Stomach (tissue), 9 donors: ENCODE data around the gene IGDCC3. TPM values are rescaled to one million over a fixed set of nuclear protein-coding genes. Genes with fewer than 3 reads are reported as not detected.

ENCODE experiments used
- DNase-seq, 2 donors: peaks; one replicate each; pipeline versions ENCODE4 v3.0.0 to v3.0.0-alpha.2; 2013 to 2019
- H3K27ac ChIP-seq, 5 donors: fragments of 200-600 bp in 4 of 5; sonication (generic) in 4 of 5; one replicate each; pipeline ENCODE4 v1.5.1; 2013 to 2019; ENCODE audit warnings: mild to moderate bottlenecking in 1 of 5, moderate library complexity in 1 of 5
- H3K27me3 ChIP-seq, 3 donors: fragments of 200-600 bp; sonication (generic); one replicate each; pipeline ENCODE4 v1.5.1; 2017 to 2019; ENCODE audit warnings: mixed run types in 1 of 3
- H3K36me3 ChIP-seq, 4 donors: fragments of 200-600 bp; sonication (generic); 1 replicate in 3 of 4; 2 replicates in 1 of 4; pipeline ENCODE4 v1.5.1; 2016 to 2019
- H3K4me1 ChIP-seq, 4 donors: fragments of 200-600 bp; sonication (generic); one replicate each; pipeline ENCODE4 v1.5.1; 2016 to 2019
- H3K4me3 ChIP-seq, 4 donors: fragments of 200-600 bp; sonication (generic) in 3 of 4; one replicate each; pipeline ENCODE4 v1.5.1; 2016 to 2019; ENCODE audit warnings: mild to moderate bottlenecking in 1 of 4
- H3K9me3 ChIP-seq, 4 donors: fragments of 200-600 bp; sonication (generic); one replicate each; pipeline ENCODE4 v1.5.1; 2016 to 2019
- CTCF ChIP-seq, 7 experiments: fragments of 450-650 bp in 4 of 7; fragments of 200-600 bp in 3 of 7; sonication (generic) in 3 of 7; IDR thresholded peaks; one replicate each; pipeline ENCODE4 v1.5.1; 2016 to 2019; ENCODE audit warnings: antibody characterized with exemption in 7 of 7, control low read depth in 2 of 7, mild to moderate bottlenecking in 1 of 7
- EP300 ChIP-seq: sonication (generic); formaldehyde crosslinking; IDR thresholded peaks from one replicate; pipeline ENCODE4 v1.6.1; 2017; ENCODE audit warnings: antibody characterized with exemption
- POLR2A ChIP-seq, 4 donors: fragments of 450-650 bp; IDR thresholded peaks; one replicate each; pipeline ENCODE4 v1.6.1; 2016; ENCODE audit warnings: antibody characterized with exemption in 4 of 4, control low read depth in 2 of 4, mild to moderate bottlenecking in 1 of 4, moderate library complexity in 1 of 4
- POLR2AphosphoS5 ChIP-seq, 3 donors: sonication (generic); formaldehyde crosslinking; IDR thresholded peaks; one replicate each; pipeline ENCODE4 v1.6.1; 2016; ENCODE audit warnings: antibody characterized with exemption in 3 of 3
- WGBS, 5 donors: extraction: QIAGEN DNeasy Blood & Tissue Kit in 3 of 5; methylation state at CpG; one replicate each; pipeline versions ENCODE4 v1.1.5 to v1.1.7; 2013 to 2018; 5-methylcytosine and 5-hydroxymethylcytosine counted together
- intact Hi-C: fragments of 100-400 bp; cut with DNase I; formaldehyde crosslinking; loops from one replicate; pipeline ENCODE4 v1.15.1; 2023; ENCODE audit warnings: low total_unique reads
- polyA plus RNA-seq, 3 donors: library from polyadenylated mRNA; stranded (reverse); fragments of 200-250 nt; gene quantifications; one replicate each; pipeline ENCODE4 v1.2.3, GENCODE V29; 2013
- total RNA-seq, 5 donors: library from RNA; depleted of rRNA; stranded (reverse); fragments of >200 nt; gene quantifications; one replicate each; pipeline versions ENCODE4 v1.1.0 to v1.2.3, GENCODE V29; 2014 to 2016
- donor health status: healthy with polysubstance abuse.
- donor health status: Bipolar disorder and iron deficiency.
- donor health status: healthy.

IGDCC3 gene
- total and polyA plus RNA-seq, 8 donors = 0.08 to 5.8 (median 0.89) TPM; not detected in 4

GRCh38 chr15:65386886-65387285, 9.1 kb upstream of the IGDCC3 start:
- no peak overlapping the region for H3K27ac ChIP-seq
- H3K9me3 ChIP-seq = no peaks in the 10 kb centered on the region
- WGBS, 5 donors = 86 to 95% (median 93%) methylated on average over 6 of the region's 6 CpGs
- intact Hi-C loops = loop anchor here (5.0 kb wide), 1 partner anchor 65 kb away; no protein-coding TSS in a partner anchor
- no peak for DNase-seq
- no peaks in the 10 kb centered on the region for H3K36me3 ChIP-seq
- no peak overlapping the region for H3K4me3 ChIP-seq
- peaks cover 0 to 16% (median 10%) of the 10 kb centered on the region in 3 donors for H3K27me3 ChIP-seq
- peaks cover 11 to 20% (median 19%) of the 10 kb centered on the region in 4 donors for H3K4me1 ChIP-seq
- TF ChIP-seq EP300 (no peak), CTCF (IDR thresholded peaks at IDR 0.05) (no peak), POLR2A (IDR thresholded peaks at IDR 0.05) (no peak), POLR2AphosphoS5 (IDR thresholded peaks at IDR 0.05) (no peak)

- WGBS, 5 donors = 76 to 88% (median 82%) methylated on average over 3 to 6 of the region's 6 CpGs
- peaks cover 11 to 20% (median 19%) of the 10 kb centered on the region in 4 donors for H3K4me1 ChIP-seq
- intact Hi-C loops = loop anchor here (5.0 kb wide), 1 partner anchor 64 kb away; no protein-coding TSS in a partner anchor
- no peaks in the 10 kb centered on the region for H3K9me3 ChIP-seq
- peak overlapping the region in 1 of 5 donors; percentile 17 for H3K27ac ChIP-seq
- no peak for DNase-seq
- TF ChIP-seq CTCF (IDR thresholded peaks at IDR 0.05) (no peak), POLR2A (IDR thresholded peaks at IDR 0.05) (no peak), POLR2AphosphoS5 (IDR thresholded peaks at IDR 0.05) (no peak), EP300 (no peak)
- no peak overlapping the region for H3K4me3 ChIP-seq
- peaks cover 0 to 16% (median 10%) of the 10 kb centered on the region in 3 donors for H3K27me3 ChIP-seq
- H3K36me3 ChIP-seq = no peaks in the 10 kb centered on the region
These were observed 8.6 kb upstream of the IGDCC3 start for GRCh38 chr15:65386376-65386775.

- Histone ChIP-seq H3K36me3 (no peaks in the 10 kb centered on the region), H3K4me1 (peaks cover 11 to 20% (median 19%) of the 10 kb centered on the region in 4 donors), H3K4me3 (peak overlapping the region in 3 of 4 donors; percentile 39 to 46 (median 44)), H3K27me3 (peaks cover 0 to 22% (median 10%) of the 10 kb centered on the region in 3 donors), H3K9me3 (no peaks in the 10 kb centered on the region), H3K27ac (peak overlapping the region in 3 of 5 donors; percentile 17 to 49 (median 37))
- 22 to 46% (median 43%) methylated on average over 10 of the region's 10 CpGs for WGBS, 5 donors
- intact Hi-C loops = loop anchor here (5.0 kb wide), 1 partner anchor 64 kb away; no protein-coding TSS in a partner anchor
- DNase-seq = peak in 1 of 2 donors; percentile 76
- TF ChIP-seq POLR2A (IDR thresholded peaks at IDR 0.05) (no peak), CTCF (IDR thresholded peaks at IDR 0.05) (peak in 1 of 7 experiments; percentile 4)
These were observed 8.1 kb upstream of the IGDCC3 start for GRCh38 chr15:65385870-65386258.

- Histone ChIP-seq H3K36me3 (no peaks in the 10 kb centered on the region), H3K27me3 (peaks cover 0 to 26% (median 10%) of the 10 kb centered on the region in 3 donors), H3K4me3 (peak overlapping the region; percentile 30 to 46 (median 42)), H3K27ac (peak overlapping the region in 4 of 5 donors; percentile 21 to 49 (median 34)), H3K9me3 (no peaks in the 10 kb centered on the region), H3K4me1 (peaks cover 11 to 20% (median 19%) of the 10 kb centered on the region in 4 donors)
- peak; percentile 89 to 96 for DNase-seq
- 9 to 19% (median 12%) methylated on average over 31 to 43 of the region's 43 CpGs for WGBS, 5 donors
- TF ChIP-seq CTCF (IDR thresholded peaks at IDR 0.05) (peak in 5 of 7 experiments; percentile 82 to 88 (median 84)), POLR2A (IDR thresholded peaks at IDR 0.05) (no peak), POLR2AphosphoS5 (IDR thresholded peaks at IDR 0.05) (peak in 1 of 3 donors; percentile 25), EP300 (no peak)
- intact Hi-C loops = loop anchor here (5.0 kb wide), 1 partner anchor 63 kb away; no protein-coding TSS in a partner anchor
These were observed 7.4 kb upstream of the IGDCC3 start for GRCh38 chr15:65384895-65385869.
